Measurements from ENCODE around the gene PARP15.

Gene PARP15

GRCh38 chr3:122572940-122573412 is 4.5 kb upstream of the PARP15 start:
- H3K4me3 ChIP-seq (ENCODE audit: low read depth, low read length), result no peak overlapping the region

DNA sequence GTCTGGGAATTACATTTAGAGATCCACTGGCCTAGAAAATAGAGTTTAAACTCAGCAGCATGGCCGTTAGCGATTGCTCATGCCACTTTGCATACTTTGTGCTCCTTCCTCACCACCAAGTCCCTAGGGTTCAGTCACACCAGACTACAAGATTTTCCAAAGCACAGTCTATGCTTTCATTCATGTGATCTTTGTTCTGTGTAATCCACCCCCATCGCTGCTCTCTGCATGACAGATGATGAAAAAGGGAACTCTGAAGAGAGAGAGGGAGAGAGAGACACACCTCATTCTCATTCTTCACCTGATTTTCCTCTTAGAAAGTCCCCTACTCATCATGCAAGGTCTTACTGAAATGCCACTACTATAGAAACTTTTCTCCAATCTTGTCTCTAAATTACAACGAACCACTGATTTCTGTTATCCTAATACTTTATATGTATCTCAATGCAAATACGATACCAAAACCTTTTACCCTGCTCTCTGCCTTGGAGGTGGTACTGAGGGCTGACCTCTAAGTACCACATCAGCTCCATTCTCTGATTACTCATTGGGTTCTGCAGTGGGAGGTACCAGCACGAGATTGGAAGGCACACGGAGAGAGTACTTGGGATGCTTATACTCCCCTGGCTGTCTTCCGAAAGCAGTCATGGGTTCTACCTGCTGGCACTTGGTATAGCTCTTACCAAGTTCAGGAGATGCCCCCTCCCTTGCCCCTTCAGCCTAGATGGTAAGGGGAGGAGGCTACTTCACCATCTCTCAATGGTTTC is 1.1 kb upstream of the PARP15 start:
- no peak for TF ChIP-seq CTCF (IDR thresholded peaks at IDR 0.05; ENCODE audit: low read depth, low read length)
- H3K4me3 ChIP-seq (ENCODE audit: low read depth, low read length), result no peak overlapping the region

More at GRCh38 chr3:122572940-122573412, 4.5 kb upstream of the PARP15 start:
- no peak for TF ChIP-seq CTCF (IDR thresholded peaks at IDR 0.05; ENCODE audit: low read depth, low read length)

DNA sequence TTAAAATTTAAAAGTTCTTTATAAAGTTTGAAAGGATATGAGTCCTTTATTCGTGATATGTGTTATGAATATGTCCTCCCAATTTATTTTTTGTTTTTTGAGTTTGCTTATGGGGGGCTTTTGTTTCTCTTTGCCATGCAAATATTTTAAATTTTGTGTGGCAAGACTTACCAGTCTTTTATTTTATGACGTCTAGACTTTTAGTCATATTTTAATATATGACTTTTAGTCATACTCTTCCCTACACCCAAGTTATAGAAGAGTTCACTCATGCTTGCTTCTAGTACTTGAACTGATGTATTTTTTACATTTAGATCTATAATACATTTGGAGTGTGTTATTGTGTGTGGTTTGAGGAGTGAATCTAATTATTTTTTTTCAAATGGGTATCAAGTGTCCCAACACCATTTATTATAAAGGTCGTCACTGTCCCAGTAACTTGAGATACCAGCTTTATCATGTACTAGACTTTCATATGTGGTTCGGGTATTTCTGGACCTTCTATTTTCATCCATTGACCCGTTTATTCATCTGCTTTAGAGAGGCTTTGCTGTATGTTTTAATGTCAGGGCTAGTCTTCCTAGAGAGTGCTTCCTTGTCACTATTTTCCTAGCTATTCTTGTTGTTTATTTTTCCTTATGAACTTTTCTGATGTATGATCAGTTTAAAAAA is 755 bp downstream of the PARP15 start:
- no peak overlapping the region for H3K4me3 ChIP-seq (ENCODE audit: low read depth, low read length)
- TF ChIP-seq CTCF (IDR thresholded peaks at IDR 0.05; ENCODE audit: low read depth, low read length), result no peak

DNA sequence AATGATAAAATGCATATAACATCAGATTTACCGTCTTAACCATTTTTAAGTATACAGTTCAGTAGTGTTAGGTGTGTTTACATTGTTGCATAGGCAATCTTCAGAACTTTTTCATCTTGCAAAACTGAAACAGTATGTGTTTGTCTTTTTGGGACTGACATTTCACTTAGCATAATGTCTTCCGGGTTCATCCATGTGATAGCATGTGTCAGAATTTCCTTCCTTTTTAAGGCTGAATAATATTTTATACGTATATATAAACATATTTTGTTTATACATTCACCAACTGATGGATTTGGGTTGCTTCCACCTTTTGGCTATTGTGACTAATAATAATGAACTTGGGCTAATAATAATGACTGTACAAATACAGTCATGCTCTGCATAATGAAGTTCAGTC is 3.0 kb downstream of the PARP15 start:
- TF ChIP-seq CTCF (IDR thresholded peaks at IDR 0.05; ENCODE audit: low read depth, low read length), result no peak
- H3K4me3 ChIP-seq (ENCODE audit: low read depth, low read length), result no peak overlapping the region

- TF ChIP-seq CTCF (IDR thresholded peaks at IDR 0.05; ENCODE audit: low read depth, low read length), result no peak
Observed at GRCh38 chr3:122581622-122582021, 4.2 kb downstream of the PARP15 start.

GRCh38 chr3:122582390-122582789 is 4.9 kb downstream of the PARP15 start:
- no peak for TF ChIP-seq CTCF (IDR thresholded peaks at IDR 0.05; ENCODE audit: low read depth, low read length)
- H3K4me3 ChIP-seq (ENCODE audit: low read depth, low read length), result no peak overlapping the region

More at GRCh38 chr3:122581622-122582021, 4.2 kb downstream of the PARP15 start:
- no peak overlapping the region for H3K4me3 ChIP-seq (ENCODE audit: low read depth, low read length)

DNA sequence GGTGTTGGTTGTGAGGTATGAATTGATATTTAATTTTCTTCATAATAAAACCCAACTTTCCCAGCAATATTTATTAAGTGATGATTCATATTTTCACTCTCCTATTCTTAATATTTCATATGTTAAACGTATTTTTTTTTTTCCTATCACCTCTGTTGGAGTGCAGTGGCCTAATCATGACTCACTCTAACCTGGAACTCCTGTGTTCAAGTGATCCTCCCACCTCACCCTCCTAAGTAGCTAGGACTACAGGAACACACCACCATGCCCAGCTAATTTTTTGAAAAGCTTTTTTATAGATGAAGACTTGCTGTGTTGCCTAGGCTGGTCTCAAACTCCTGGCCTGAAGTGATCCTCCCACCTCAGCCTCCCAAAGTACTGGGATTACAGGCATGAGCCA is 8.6 kb downstream of the PARP15 start:
- H3K4me3 ChIP-seq (ENCODE audit: low read depth, low read length), result no peak overlapping the region
- no peak for TF ChIP-seq CTCF (IDR thresholded peaks at IDR 0.05; ENCODE audit: low read depth, low read length)
